Hematopoietic multipotent progenitor cell treated with erythropoietin and hydrocortisone succinate and interleukin-3 and kit ligand, for 4 days (in vitro differentiated cells): ENCODE measurements around the gene ERRFI1.

Source experiments
- DNase-seq: peaks from one replicate; pipeline ENCODE4 v3.0.0-alpha.2; 2015

ERRFI1 gene

GRCh38 chr1:8042134-8042533 lies 16.0 kb upstream of the ERRFI1 start:
- no peak for DNase-seq

- DNase-seq: no peak
Observed at GRCh38 chr1:8040586-8040985, 14.5 kb upstream of the ERRFI1 start.

GRCh38 chr1:8039071-8039470 lies 13.0 kb upstream of the ERRFI1 start:
- no peak for DNase-seq

GRCh38 chr1:8035289-8035688 lies 9.2 kb upstream of the ERRFI1 start:
- DNase-seq: no peak

GRCh38 chr1:8033322-8033721 lies 7.2 kb upstream of the ERRFI1 start:
- no peak for DNase-seq

- DNase-seq: no peak
Observed at GRCh38 chr1:8032366-8032910, 6.3 kb upstream of the ERRFI1 start.

GRCh38 chr1:8031176-8031785 lies 5.2 kb upstream of the ERRFI1 start:
- peak; percentile 67 for DNase-seq

- DNase-seq: no peak
Observed at GRCh38 chr1:8028571-8028910, 2.4 kb upstream of the ERRFI1 start.

- no peak for DNase-seq
Observed at GRCh38 chr1:8027748-8028570, 1.9 kb upstream of the ERRFI1 start.

- DNase-seq: no peak
Observed at GRCh38 chr1:8026976-8027747, 1.1 kb upstream of the ERRFI1 start.

- no peak for DNase-seq
Observed at GRCh38 chr1:8025671-8026144, 401 bp downstream of the ERRFI1 start.

GRCh38 chr1:8025061-8025670 lies 943 bp downstream of the ERRFI1 start:
- DNase-seq: no peak

- no peak for DNase-seq
Observed at GRCh38 chr1:8024329-8024728, 1.8 kb downstream of the ERRFI1 start.

- DNase-seq: no peak
Observed at GRCh38 chr1:8023995-8024313, 2.2 kb downstream of the ERRFI1 start.

- no peak for DNase-seq
Observed at GRCh38 chr1:8023287-8023994, 2.7 kb downstream of the ERRFI1 start.

GRCh38 chr1:8022395-8023286 lies 3.5 kb downstream of the ERRFI1 start:
- DNase-seq: no peak

- DNase-seq: no peak
Observed at GRCh38 chr1:8021676-8022266, 4.3 kb downstream of the ERRFI1 start.

GRCh38 chr1:8020032-8020431 lies 6.1 kb downstream of the ERRFI1 start:
- DNase-seq: peak; percentile 25

- no peak for DNase-seq
Observed at GRCh38 chr1:8019229-8019620, 6.9 kb downstream of the ERRFI1 start.

GRCh38 chr1:8018492-8019228 lies 7.4 kb downstream of the ERRFI1 start:
- no peak for DNase-seq
